Cardiac muscle cell (in vitro differentiated cells and primary cell): ENCODE measurements around the gene AQP5. TPM values are rescaled to one million over a fixed set of nuclear protein-coding genes. Genes with fewer than 3 reads are reported as not detected.

Experiments used
- DNase-seq, 2 donors: peaks; one replicate each; pipeline versions ENCODE4 v3.0.0 to v3.0.0-alpha.2; 2010 to 2017; ENCODE audit warnings: low read depth in 1 of 2, low spot score in 1 of 2
- H3K27ac ChIP-seq: fragments of 200-600 bp; sonication (generic); 2 replicates; pipeline ENCODE4 v1.5.1; 2016
- H3K27me3 ChIP-seq: fragments of 200-600 bp; sonication (generic); 2 replicates; pipeline ENCODE4 v1.6.0; 2016; ENCODE audit warnings: control low read depth
- H3K36me3 ChIP-seq: fragments of 200-600 bp; sonication (generic); 2 replicates; pipeline ENCODE4 v1.5.1; 2016; ENCODE audit warnings: control low read depth
- H3K4me1 ChIP-seq: fragments of 200-600 bp; sonication (generic); 2 replicates; pipeline ENCODE4 v1.8.1; 2017; ENCODE audit warnings: low read depth, mild to moderate bottlenecking, mixed run types
- H3K4me3 ChIP-seq: fragments of 200-600 bp; sonication (generic); 2 replicates; pipeline ENCODE4 v1.5.1; 2016; ENCODE audit warnings: mild to moderate bottlenecking
- H3K9me3 ChIP-seq: fragments of 200-600 bp; sonication (generic); 2 replicates; pipeline ENCODE4 v1.5.1; 2017; ENCODE audit warnings: low read depth, mild to moderate bottlenecking, control low read depth
- CTCF ChIP-seq: IDR thresholded peaks from 2 replicates; pipeline ENCODE4 v1.5.1; 2012; ENCODE audit warnings: low read depth, mild to moderate bottlenecking, low read length
- polyA plus RNA-seq: library from polyadenylated mRNA; unstranded; fragments of >200 nt; fragmentation: Nextera tagmentation; extraction: Ambion mirVana; gene quantifications from 2 replicates; pipeline ENCODE4 v1.2.1, GENCODE V29; 2016
- total RNA-seq: library from RNA; depleted of rRNA; stranded (reverse); fragments of >200 nt; gene quantifications from 2 replicates; pipeline ENCODE4 v1.2.3, GENCODE V29; 2016

The AQP5 gene
- total and polyA plus RNA-seq, 2 experiments from 2014 or later, result 0.56 to 1.6 TPM

- DNase-seq, result no peak
- Histone ChIP-seq H3K27ac (no peak overlapping the region), H3K36me3 (no peaks in the 10 kb centered on the region), H3K27me3 (peaks cover 77% of the 10 kb centered on the region), H3K4me1 (peaks cover 12% of the 10 kb centered on the region), H3K4me3 (no peak overlapping the region), H3K9me3 (no peaks in the 10 kb centered on the region)
- no peak for TF ChIP-seq CTCF
Measured at GRCh38 chr12:49961993-49962764, 507 bp downstream of the AQP5 start.

- Histone ChIP-seq H3K36me3 (no peaks in the 10 kb centered on the region), H3K27me3 (peaks cover 68% of the 10 kb centered on the region), H3K4me1 (peaks cover 12% of the 10 kb centered on the region), H3K4me3 (no peak overlapping the region), H3K27ac (no peak overlapping the region), H3K9me3 (no peaks in the 10 kb centered on the region)
- TF ChIP-seq CTCF, result no peak
- DNase-seq, result no peak
Measured at GRCh38 chr12:49962861-49963765, 1.4 kb downstream of the AQP5 start.

DNA sequence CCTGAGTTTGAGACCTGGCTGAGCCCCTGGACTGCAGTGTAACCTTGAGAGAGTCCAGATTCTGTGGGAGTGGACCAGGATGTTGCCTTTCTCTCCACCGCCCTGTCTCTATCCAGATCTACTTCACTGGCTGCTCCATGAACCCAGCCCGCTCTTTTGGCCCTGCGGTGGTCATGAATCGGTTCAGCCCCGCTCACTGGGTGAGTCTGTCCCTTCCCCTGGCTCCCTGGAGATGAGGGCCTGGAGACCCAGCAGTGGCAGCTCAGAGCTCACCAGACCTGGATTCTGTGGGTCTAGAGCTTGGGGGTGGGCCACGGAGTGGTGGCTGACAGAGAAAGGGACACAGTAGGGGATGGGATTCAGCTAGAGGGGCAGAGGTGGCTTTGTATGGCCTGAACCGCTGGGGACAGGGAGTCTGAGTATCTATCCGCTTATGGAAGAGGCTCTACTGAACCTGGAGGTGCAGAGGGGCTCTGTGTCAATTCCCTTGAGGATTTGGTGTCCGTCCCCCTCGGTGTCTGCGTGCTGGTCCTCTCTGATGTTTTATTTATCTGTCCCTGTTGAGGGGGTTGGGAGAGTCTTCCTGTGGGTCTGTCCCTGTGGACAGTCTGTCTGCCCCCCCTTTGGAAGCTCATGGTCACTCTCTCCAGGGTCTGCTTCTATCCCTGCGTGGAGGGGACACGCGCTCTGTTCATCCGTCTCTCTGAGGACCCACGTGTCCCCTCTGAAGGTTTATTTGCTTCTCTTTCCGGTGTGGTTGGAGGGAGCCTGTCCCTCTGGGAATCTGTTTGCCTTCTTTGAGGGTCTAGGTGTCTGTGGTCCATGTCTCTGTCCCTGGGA is 2.5 kb downstream of the AQP5 start:
- no peak for DNase-seq
- H3K4me3 ChIP-seq, result no peak overlapping the region
- no peak overlapping the region for H3K27ac ChIP-seq
- no peaks in the 10 kb centered on the region for H3K36me3 ChIP-seq
- no peak for TF ChIP-seq CTCF
- peaks cover 57% of the 10 kb centered on the region for H3K27me3 ChIP-seq
- H3K4me1 ChIP-seq, result peaks cover 14% of the 10 kb centered on the region
- no peaks in the 10 kb centered on the region for H3K9me3 ChIP-seq

DNA sequence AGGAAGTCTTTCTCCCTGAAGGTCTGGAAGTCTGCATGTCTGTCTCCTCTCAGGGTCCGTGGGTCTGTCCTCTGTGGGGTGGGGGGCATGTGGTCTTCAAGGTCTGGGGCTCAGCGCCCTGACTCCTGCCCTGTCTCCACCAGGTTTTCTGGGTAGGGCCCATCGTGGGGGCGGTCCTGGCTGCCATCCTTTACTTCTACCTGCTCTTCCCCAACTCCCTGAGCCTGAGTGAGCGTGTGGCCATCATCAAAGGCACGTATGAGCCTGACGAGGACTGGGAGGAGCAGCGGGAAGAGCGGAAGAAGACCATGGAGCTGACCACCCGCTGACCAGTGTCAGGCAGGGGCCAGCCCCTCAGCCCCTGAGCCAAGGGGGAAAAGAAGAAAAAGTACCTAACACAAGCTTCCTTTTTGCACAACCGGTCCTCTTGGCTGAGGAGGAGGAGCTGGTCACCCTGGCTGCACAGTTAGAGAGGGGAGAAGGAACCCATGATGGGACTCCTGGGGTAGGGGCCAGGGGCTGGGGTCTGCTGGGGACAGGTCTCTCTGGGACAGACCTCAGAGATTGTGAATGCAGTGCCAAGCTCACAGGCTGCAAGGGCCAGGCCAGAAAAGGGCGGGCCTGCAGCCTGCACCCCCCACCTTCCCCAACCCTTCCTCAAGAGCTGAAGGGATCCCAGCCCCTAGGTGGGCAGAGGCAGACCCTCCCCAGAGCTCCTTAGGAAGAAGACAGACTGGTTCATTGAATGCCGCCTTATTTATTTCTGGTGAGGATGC is 3.4 kb downstream of the AQP5 start:
- DNase-seq, result no peak
- Histone ChIP-seq H3K27me3 (peaks cover 48% of the 10 kb centered on the region), H3K4me3 (no peak overlapping the region), H3K9me3 (no peaks in the 10 kb centered on the region), H3K36me3 (no peaks in the 10 kb centered on the region), H3K4me1 (peaks cover 6% of the 10 kb centered on the region), H3K27ac (no peak overlapping the region)
- TF ChIP-seq CTCF, result no peak
